ENCODE data around the gene PTPRE.

PTPRE gene

DNA sequence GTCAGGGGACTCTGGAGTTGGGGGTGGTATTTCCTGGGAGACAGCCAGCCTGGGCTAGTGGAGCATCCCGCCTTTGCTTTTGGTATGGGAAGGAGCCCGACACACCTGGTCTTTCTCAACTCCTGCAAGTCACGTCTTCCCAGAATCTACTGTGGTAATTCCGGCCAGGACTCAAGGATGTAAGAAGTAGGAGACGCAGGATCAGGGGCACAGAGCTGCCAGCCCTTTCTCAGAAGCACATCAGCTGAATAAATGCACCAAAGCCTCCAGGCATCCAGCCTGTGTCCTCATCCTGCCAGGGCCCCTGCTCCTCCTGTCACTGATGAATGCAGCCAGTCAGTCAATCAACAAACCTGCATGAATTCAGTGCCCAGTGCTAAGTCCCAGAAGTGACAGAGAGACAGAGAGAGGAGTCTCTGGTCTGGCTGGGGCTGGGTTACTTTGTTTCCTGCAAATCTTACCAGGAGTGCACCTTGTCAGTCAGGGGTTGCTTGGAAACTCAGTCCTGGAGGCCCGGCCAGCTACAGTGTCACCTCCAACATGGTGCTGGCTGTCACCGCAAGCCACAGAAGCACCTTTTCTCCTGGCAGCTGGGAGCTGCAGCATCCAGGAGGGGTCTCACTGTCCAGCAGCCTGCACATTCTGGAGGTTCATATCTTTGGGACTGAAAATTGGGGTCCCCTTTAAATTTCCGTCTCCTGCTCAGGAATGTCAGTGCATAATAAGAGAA lies 101.8 kb downstream of the PTPRE start:
- Histone ChIP-seq H3K9ac (ENCODE audit: low read depth, low read length) (no peak overlapping the region), H3K4me3 (ENCODE audit: low read depth, low read length) (no peak overlapping the region), H3K9me3 (ENCODE audit: control insufficient read depth, insufficient read depth, low read length) (no peaks in the 10 kb centered on the region), H3K4me1 (ENCODE audit: control insufficient read depth, insufficient read depth, low read length) (no peaks in the 10 kb centered on the region), H3K27ac (ENCODE audit: low read depth, low read length) (no peak overlapping the region), H3K36me3 (ENCODE audit: control insufficient read depth, insufficient read depth, low read length) (no peaks in the 10 kb centered on the region), H3K27me3 (ENCODE audit: control insufficient read depth, insufficient read depth, low read length) (peaks cover 6% of the 10 kb centered on the region)

DNA sequence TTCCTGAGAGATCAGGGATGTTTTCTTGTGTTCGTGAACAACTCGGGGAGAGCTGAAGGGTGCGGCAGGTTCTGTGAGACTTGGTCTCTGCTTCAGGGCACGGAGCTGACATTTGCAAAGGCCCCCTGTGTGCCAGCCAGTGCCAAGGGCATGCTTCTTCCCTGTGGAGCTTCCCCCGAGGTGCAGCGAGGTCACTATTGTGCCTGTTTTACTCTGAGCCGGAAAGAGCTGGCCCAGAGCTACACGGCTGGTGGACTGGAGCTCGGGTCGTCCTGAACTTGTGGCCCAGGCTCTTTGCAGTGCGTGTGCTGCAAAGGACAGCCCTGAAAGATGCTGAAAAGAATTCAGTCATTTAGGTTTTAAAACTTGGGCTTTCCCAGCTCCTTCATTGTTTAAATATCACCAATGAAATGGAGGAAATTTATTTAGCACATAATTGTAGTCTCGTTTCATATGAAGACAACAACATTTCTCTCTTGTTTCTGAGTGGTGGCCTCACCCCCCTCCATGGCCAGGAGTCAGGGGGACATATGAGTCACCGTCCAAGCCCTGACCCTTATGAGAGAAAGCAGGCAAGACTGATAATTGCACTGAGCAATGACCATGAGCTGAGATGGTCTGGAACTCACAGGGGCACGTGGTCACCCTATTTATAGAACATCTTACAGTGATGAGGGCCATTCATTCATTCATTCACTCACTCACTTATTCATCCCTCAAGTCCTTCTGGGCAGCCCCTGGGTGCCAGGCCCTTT lies 102.6 kb downstream of the PTPRE start:
- H3K27ac ChIP-seq (ENCODE audit: low read depth, low read length), result no peak overlapping the region
- peaks cover 6% of the 10 kb centered on the region for H3K27me3 ChIP-seq (ENCODE audit: control insufficient read depth, insufficient read depth, low read length)
- H3K4me3 ChIP-seq (ENCODE audit: low read depth, low read length), result no peak overlapping the region
- H3K4me1 ChIP-seq (ENCODE audit: control insufficient read depth, insufficient read depth, low read length), result no peaks in the 10 kb centered on the region
- no peaks in the 10 kb centered on the region for H3K9me3 ChIP-seq (ENCODE audit: control insufficient read depth, insufficient read depth, low read length)
- H3K36me3 ChIP-seq (ENCODE audit: control insufficient read depth, insufficient read depth, low read length), result no peaks in the 10 kb centered on the region
- no peak overlapping the region for H3K9ac ChIP-seq (ENCODE audit: low read depth, low read length)

DNA sequence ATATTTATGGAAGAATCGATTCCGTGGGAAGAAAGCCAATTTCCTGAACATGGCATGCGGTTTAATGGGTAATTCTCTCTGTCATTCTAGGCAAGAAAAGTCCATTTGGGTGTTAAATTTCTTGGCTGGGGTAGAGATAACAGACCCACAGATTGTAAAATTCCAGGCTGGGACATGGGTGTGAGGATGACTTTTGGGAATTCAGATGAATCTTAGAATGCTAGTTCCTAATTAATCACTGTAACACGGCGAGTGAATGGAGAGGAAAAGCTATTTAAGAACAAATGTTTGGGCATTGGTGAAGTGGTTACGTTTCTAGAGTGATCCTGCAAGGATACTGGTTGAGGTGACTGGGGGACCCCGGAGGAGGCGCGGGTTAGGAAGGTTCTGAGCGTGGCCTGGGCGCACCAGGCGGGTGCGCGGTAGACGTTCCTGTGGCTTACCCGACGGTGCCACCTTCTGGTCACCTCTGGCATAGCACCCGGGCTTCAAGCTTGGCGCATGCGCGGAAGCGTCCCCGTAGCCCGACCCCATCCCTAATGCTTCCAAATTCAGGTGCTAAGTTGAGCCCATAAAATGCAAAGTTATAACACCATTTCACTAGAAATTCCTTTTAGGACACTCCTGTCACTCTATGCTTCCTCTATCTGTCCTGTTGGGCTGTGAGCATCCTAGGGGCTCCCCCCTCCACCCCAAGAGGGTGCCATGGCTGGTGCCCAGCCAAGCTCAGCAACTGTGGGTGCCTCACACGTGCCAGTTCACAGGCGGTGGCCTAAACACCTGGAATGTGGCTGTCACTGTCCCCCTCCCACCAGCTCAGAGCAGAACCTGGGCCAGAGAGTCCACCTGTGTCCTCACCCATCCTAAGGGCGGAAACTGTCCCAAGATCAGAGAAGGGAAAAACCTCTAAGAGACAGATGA lies 104.4 kb downstream of the PTPRE start:
- no peak overlapping the region for H3K27ac ChIP-seq (ENCODE audit: low read depth, low read length)

DNA sequence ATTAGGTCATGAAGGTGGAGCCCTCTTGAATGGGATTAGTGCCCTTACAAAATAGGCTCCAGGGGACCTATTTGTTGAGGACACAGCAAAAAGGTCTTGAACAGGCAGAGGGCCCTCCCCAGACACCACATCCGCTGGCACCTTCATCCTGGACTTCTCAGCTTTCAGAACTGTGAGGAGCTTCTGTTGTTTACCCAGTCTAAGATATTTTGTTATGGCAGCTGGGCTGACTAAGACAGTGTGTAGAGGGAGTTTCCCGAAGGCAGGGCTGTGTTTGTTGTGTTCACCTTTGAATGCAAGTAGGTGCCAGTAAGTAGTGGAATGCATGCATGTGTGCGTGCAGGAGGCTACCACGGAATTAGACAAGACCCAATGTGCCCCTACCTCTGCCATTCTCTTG lies 106.7 kb downstream of the PTPRE start:
- Histone ChIP-seq H3K9me3 (ENCODE audit: control insufficient read depth, insufficient read depth, low read length) (no peaks in the 10 kb centered on the region), H3K36me3 (ENCODE audit: control insufficient read depth, insufficient read depth, low read length) (no peaks in the 10 kb centered on the region), H3K27ac (ENCODE audit: low read depth, low read length) (no peak overlapping the region), H3K27me3 (ENCODE audit: control insufficient read depth, insufficient read depth, low read length) (peaks cover 6% of the 10 kb centered on the region), H3K4me1 (ENCODE audit: control insufficient read depth, insufficient read depth, low read length) (no peaks in the 10 kb centered on the region), H3K9ac (ENCODE audit: low read depth, low read length) (no peak overlapping the region), H3K4me3 (ENCODE audit: low read depth, low read length) (no peak overlapping the region)

More for the DNA sequence above, 104.4 kb downstream of the PTPRE start:
- Histone ChIP-seq H3K4me1 (ENCODE audit: control insufficient read depth, insufficient read depth, low read length) (no peaks in the 10 kb centered on the region), H3K36me3 (ENCODE audit: control insufficient read depth, insufficient read depth, low read length) (no peaks in the 10 kb centered on the region), H3K4me3 (ENCODE audit: low read depth, low read length) (no peak overlapping the region), H3K27me3 (ENCODE audit: control insufficient read depth, insufficient read depth, low read length) (peaks cover 6% of the 10 kb centered on the region), H3K9me3 (ENCODE audit: control insufficient read depth, insufficient read depth, low read length) (no peaks in the 10 kb centered on the region), H3K9ac (ENCODE audit: low read depth, low read length) (no peak overlapping the region)

DNA sequence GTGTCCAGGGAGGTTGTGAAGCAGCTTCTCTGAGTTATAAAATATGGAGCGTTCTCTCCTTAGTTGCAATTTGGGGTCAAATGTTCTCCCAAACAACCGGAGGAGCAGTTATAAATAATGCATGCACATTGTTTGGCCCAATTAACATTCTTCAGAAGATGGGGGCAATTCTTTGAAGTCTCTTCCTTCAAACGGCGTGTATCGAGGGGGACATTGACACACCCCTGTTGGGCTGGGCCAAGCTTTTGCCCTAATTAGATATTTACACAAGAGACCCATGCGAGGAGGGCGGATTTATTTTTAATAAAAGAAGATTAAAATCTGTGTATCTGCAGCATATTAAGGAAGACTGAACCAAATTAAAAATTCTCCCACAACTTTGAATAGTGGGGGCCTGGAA lies 107.3 kb downstream of the PTPRE start:
- Histone ChIP-seq H3K27ac (ENCODE audit: low read depth, low read length) (no peak overlapping the region), H3K9ac (ENCODE audit: low read depth, low read length) (no peak overlapping the region), H3K36me3 (ENCODE audit: control insufficient read depth, insufficient read depth, low read length) (no peaks in the 10 kb centered on the region), H3K9me3 (ENCODE audit: control insufficient read depth, insufficient read depth, low read length) (no peaks in the 10 kb centered on the region), H3K4me1 (ENCODE audit: control insufficient read depth, insufficient read depth, low read length) (no peaks in the 10 kb centered on the region), H3K4me3 (ENCODE audit: low read depth, low read length) (no peak overlapping the region), H3K27me3 (ENCODE audit: control insufficient read depth, insufficient read depth, low read length) (peaks cover 6% of the 10 kb centered on the region)

DNA sequence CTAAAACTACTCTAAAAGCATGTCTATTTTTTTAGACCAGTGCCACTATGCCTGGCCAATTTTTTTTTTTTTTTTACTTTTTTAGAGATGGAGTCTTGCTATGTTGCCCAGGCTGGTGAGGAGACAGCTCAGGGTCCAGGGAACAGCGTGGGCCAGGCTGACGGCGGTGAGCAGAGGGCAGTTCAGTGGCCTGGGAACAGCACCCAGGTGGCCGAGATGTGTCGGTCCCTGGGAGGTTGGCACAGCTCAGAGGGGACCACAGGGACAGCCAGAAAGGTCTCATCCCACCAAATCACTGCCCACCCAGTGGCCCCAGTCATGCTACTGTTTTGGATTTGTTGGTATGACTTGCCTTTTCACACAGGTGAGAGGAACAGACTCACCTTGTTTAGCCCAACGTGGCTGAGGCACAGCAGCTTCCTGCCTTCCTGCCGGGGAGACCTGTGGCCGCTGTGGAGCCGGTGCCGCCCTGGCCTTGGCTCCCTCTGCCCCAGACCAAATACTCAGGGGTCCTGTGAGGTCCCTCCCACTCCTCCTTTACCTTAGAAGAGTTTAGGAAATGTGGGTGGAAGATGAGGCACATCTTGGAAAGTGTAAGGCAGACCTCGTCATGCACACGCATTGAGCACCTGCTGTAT lies 109.6 kb downstream of the PTPRE start:
- Histone ChIP-seq H3K9me3 (ENCODE audit: control insufficient read depth, insufficient read depth, low read length) (no peaks in the 10 kb centered on the region), H3K36me3 (ENCODE audit: control insufficient read depth, insufficient read depth, low read length) (no peaks in the 10 kb centered on the region), H3K4me3 (ENCODE audit: low read depth, low read length) (no peak overlapping the region), H3K4me1 (ENCODE audit: control insufficient read depth, insufficient read depth, low read length) (no peaks in the 10 kb centered on the region), H3K27me3 (ENCODE audit: control insufficient read depth, insufficient read depth, low read length) (no peaks in the 10 kb centered on the region), H3K27ac (ENCODE audit: low read depth, low read length) (no peak overlapping the region), H3K9ac (ENCODE audit: low read depth, low read length) (no peak overlapping the region)

DNA sequence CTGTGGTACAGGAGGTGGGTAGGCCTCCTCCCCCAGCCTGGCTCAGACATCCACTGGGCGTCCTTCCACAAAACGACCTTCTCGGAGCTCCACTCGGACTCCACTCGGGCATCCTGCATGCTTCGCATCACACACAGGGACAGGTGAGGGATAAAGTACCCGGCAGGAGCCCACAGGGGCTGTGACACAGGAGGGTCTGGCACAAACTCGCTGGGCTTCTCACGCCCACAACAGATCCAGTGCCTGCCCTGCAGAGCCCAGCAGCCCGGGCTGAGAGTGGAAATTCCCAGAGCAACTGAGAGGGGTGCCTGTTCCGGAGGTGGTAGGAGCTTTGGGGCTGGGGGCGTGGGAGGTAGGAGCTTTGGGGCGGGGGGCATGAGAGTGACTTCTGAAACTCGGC lies 110.9 kb downstream of the PTPRE start:
- H3K9me3 ChIP-seq (ENCODE audit: control insufficient read depth, insufficient read depth, low read length), result no peaks in the 10 kb centered on the region
- no peaks in the 10 kb centered on the region for H3K4me1 ChIP-seq (ENCODE audit: control insufficient read depth, insufficient read depth, low read length)
- no peak overlapping the region for H3K4me3 ChIP-seq (ENCODE audit: low read depth, low read length)
- H3K9ac ChIP-seq (ENCODE audit: low read depth, low read length), result no peak overlapping the region
- H3K27me3 ChIP-seq (ENCODE audit: control insufficient read depth, insufficient read depth, low read length), result no peaks in the 10 kb centered on the region
- no peak overlapping the region for H3K27ac ChIP-seq (ENCODE audit: low read depth, low read length)
- H3K36me3 ChIP-seq (ENCODE audit: control insufficient read depth, insufficient read depth, low read length), result no peaks in the 10 kb centered on the region

DNA sequence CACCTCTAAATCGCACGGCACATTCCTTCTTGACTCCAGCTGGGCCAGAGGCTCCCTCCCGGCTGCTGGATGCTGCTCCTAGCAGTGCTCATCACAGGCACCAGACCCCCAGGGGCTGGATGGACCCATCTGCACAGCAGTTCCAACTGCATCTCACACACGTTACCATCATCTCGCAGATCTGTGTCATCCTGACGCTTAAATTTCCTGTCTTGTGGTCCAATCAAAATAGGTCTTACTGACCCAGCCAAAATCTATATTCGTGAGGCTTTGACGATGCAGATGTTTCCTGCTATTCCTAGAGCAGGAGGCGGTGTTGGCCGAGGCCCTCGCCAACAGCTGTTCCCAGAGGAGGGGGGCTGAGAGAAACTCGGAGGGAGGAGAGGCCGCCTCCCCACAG lies 111.3 kb downstream of the PTPRE start:
- Histone ChIP-seq H3K9ac (ENCODE audit: low read depth, low read length) (no peak overlapping the region), H3K9me3 (ENCODE audit: control insufficient read depth, insufficient read depth, low read length) (no peaks in the 10 kb centered on the region), H3K27me3 (ENCODE audit: control insufficient read depth, insufficient read depth, low read length) (no peaks in the 10 kb centered on the region), H3K4me1 (ENCODE audit: control insufficient read depth, insufficient read depth, low read length) (no peaks in the 10 kb centered on the region), H3K27ac (ENCODE audit: low read depth, low read length) (no peak overlapping the region), H3K4me3 (ENCODE audit: low read depth, low read length) (no peak overlapping the region), H3K36me3 (ENCODE audit: control insufficient read depth, insufficient read depth, low read length) (no peaks in the 10 kb centered on the region)

DNA sequence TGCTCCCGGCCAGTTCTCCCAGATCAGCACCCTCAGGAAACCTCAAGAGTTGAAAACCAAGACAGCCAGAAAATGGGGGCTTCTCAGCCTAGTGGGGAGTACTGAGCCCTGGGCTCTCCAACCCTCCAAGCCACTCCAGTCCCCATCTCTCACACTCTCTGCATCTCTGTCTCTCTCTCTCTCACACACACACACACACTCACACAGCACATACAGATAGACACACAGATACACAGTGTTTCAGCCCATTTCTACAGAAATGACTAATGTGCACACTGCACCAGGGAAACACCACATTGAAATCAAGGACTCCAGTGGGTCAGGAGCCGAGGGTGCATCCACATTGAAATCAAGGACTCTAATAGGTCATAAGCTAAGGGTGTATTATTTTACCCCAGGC lies 111.8 kb downstream of the PTPRE start:
- H3K9ac ChIP-seq (ENCODE audit: low read depth, low read length), result no peak overlapping the region
- no peaks in the 10 kb centered on the region for H3K36me3 ChIP-seq (ENCODE audit: control insufficient read depth, insufficient read depth, low read length)
- no peaks in the 10 kb centered on the region for H3K4me1 ChIP-seq (ENCODE audit: control insufficient read depth, insufficient read depth, low read length)
- H3K9me3 ChIP-seq (ENCODE audit: control insufficient read depth, insufficient read depth, low read length), result no peaks in the 10 kb centered on the region
- no peaks in the 10 kb centered on the region for H3K27me3 ChIP-seq (ENCODE audit: control insufficient read depth, insufficient read depth, low read length)
- H3K4me3 ChIP-seq (ENCODE audit: low read depth, low read length), result no peak overlapping the region
- H3K27ac ChIP-seq (ENCODE audit: low read depth, low read length), result no peak overlapping the region

DNA sequence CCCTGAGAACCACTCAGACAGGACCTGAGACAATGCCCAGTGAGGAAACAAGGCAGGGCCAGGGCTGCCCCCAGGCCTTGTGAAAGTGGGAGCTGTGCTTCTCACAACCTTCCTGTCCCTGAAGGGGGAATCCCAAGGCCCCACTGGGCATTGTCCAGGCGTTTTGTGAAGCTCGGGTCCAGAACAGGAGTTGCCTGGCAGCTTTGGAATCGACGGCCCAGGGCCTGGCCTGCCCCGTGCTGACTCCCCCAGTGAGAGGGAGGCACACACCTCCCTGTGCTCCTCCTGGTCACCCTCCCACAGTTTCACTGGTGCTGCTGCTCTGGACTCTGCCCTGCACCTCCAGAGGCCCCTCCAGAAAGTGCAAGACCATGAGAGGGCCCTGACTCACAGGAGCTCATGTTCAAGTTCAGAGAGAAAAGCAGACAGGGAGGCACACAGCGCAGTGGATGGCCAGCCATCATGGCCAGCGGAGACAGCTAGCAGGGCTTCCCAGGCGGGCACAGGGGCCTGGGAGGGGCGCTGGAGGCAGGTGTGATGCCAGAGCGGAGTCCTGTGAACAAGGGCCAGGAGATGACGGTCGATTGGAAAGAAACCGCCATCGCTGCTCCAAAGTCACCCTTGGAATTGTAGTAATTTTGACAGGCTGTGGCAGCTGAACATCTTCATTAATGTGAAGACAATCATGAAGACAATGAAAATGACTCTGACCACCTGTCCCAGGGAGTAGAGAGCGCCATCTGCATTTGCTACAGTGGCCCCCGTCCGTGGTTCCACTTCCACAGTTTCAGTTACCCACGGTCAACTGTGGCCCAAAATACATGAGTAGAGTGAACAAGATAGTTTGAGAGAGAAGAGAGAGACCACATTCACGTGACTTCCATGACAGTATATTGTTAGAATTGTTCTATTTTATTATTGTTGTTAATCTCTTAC lies 115.6 kb downstream of the PTPRE start:
- no peak overlapping the region for H3K4me3 ChIP-seq (ENCODE audit: low read depth, low read length)
- no peaks in the 10 kb centered on the region for H3K4me1 ChIP-seq (ENCODE audit: control insufficient read depth, insufficient read depth, low read length)
- no peak overlapping the region for H3K27ac ChIP-seq (ENCODE audit: low read depth, low read length)
- H3K27me3 ChIP-seq (ENCODE audit: control insufficient read depth, insufficient read depth, low read length), result no peaks in the 10 kb centered on the region
- no peaks in the 10 kb centered on the region for H3K36me3 ChIP-seq (ENCODE audit: control insufficient read depth, insufficient read depth, low read length)
- H3K9ac ChIP-seq (ENCODE audit: low read depth, low read length), result no peak overlapping the region
- H3K9me3 ChIP-seq (ENCODE audit: control insufficient read depth, insufficient read depth, low read length), result no peaks in the 10 kb centered on the region
